A204.1 (cell line): Measurements from ENCODE around the gene NFYB.
"Not testable (repeated sequence)": the region's sequence is repeated elsewhere in the genome, so short reads cannot be mapped to it uniquely, and the experiment has no call there.

ENCODE experiments used
- FAIRE-seq: peaks from 2 replicates; lab custom pipeline; 2012; peaks lifted over from hg19 to GRCh38; lab: Jason Lieb, UNC

Gene NFYB

DNA sequence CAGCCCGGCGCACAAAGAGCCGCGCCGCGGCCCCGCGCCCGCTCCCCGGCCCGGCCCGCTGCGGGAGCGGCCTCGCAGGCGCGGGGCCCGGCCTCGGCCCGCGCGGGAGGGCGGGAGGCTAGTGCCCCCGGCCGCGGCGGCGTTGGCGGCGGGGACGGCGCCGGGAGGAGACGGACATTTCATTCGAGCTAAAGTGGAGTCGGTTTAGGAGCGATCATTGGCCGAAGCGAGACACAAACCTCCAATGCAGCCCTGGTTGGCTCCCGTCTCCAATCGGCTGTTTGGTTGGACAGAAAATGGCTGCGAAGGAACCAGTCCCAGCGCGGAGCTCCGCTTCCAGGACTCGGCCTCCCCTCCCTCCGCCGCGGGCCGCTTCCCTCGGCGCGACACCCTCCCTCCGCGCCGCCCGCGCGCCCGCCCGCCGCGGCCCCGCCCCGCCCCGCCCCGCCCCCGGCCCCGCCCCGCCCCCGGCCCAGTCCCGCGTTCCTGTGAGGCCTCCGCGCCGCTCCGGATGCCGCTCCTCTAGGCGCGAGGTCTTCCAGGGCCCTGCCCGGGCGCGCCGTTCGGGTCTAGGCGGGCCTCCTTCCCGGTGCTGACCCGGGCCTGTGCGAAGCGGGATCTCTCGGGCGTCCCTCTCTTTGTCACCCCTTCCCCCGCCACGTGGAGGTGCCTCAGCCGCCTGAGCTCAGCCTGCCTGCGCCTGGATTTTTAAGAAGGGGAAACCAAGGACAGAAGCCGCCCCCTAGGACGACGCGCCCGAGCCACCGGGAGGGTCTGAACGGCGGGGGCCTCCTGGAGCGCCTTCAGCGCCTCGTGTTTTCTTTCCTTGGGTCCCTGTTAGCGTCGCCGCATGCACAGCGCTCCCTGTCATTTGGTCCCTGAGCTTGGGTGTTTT lies at the start of gene NFYB:
TSS of gene NFYB (minus strand) at position 309 of the 895 bp plus-strand sequence. CDS start 2,757 bp downstream, outside the sequence.
- peak; percentile 9 for FAIRE-seq

DNA sequence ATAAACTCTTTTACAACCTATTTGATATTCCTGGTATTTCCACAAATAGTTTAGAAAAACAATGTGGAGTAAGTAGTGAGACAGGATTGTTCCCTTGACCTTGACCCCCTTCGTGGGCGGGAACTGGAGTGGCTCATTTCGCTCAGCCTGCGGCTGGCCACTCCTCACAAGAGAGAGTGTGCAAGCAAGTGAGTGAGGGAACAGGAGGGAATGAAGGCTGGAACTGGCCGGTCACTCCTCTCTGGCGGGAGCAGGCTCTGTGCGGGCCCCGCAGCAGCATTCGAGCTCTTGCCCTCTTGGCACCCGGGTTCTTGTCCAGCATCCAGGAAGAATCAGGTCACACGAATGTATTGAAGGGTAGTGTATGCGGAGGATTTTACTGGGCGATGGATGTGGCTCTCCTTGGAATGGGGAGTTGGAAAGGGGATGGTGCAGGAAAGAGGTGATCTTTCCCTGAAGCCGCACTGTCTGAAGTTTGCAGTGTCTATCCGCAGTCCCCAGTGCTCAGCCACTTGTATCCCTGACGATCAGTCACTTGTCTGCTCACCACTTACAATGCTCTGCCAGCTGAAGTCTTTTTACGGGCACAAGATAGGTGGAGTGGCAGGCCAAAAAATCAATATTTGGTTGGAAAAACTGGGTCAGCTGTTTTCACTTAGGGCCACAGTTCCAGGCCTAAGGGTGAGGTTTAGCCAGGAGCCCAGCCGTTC lies 49.6 kb upstream of the NFYB start:
- FAIRE-seq: no peak

DNA sequence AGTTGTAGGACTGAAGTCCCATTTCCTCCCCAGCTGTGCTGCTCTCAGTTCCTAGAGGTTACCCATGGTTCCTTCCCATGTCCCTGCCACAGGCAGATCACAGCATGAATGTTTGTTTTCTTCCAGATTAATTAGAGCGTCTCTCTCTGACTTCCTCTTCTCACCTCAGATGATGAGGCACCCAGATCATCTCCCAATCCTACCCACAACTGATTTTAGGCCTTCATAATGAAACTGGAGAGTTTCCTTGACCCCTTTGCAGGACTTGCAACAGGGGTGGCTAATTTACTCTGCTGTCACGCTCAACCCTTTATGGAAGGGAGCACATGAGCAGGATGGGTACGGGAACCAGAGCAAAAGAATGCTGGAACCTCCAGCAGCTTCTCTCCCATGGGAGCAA lies 45.4 kb upstream of the NFYB start:
- FAIRE-seq: no peak

DNA sequence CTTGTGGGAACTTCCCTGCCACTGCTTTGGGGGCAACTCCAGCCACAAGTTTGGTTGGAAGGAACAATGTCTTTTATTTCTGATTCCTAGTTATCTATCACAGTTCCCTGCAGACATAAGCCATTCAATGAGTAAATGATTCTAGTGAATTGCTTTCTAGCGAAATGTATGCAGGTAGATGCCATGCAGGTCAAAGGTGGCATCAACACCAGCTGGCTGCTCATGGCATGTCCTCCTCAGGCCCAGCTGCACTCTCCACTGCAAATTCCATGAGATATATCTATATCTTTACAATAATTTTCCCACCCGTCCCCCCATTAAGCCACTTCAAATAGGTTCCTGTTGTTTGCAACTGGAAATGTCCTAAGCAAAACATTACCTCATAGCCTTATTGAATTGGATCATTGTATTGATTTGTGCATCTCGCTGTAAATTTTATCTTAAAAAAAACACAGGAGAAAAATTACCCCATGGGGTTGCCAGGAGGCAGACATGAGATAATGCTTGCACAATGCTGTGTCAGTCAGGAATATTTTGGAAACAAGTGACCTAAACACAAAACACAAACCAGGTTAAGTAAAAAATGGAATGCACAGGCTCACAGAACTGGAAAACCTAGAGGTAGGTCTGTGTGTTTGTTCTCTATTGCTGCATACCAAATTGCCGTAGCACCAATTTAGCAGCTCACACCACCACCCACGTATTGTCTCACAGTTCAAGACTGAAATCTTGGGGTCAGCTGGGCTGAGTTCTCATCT lies 44.8 kb upstream of the NFYB start:
- no peak for FAIRE-seq

DNA sequence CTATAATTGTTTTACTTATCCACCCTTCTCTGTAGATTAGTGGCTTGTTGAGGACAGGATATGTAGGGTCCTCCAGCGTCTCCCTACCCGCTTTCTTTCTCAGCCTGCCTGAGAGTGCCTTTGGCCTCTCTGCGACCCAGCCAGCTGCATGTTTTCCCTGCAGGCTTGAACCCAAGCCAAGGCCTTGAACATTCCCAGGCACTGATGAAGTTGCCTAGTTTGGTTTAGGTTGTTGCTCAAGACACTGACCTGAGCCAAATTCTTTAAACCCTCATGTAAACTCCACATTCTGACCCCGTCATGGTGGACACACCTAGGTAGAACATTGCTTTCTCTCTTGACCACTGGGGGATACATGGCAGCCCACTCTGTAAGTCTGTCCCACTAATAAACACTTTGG lies 44.1 kb upstream of the NFYB start:
- FAIRE-seq: no peak

DNA sequence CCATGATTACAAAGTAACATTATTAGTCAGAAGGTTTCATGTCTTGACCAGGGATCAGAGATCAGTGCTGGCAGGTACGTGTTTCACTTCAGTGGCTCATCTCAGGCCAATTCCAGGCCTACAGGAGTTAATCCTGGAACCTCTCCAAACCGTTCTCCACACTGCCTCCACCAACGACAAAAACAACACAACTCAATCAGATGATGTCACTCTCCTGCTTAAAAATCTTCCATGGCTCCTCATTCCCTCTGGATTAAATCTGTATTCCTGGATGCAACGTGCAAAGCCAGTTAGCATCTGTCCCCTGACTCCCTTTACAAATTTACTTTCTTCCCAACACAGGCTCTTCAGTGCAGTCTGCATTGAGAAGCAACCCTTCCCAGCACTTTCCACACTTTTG lies 43.3 kb upstream of the NFYB start:
- FAIRE-seq: no peak

DNA sequence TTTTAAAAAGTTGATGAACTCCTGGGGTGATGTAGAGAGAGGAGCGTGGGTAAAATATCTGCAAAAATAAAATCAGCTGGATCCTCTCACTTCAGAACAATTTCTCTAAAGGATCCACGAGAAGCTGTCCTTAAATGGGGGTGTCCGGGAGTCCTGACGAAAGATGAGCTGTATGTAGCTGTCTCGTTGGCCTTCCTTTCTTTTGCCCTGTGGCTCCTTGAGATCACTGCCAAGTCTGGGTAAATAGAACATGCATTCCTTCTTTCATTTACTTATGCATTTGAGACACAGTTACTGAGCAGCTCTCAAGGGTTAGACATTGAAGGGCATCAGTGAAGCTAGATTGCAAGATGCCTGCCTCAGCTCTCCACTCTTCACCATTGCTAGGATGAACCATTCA lies 42.4 kb upstream of the NFYB start:
- no peak for FAIRE-seq

DNA sequence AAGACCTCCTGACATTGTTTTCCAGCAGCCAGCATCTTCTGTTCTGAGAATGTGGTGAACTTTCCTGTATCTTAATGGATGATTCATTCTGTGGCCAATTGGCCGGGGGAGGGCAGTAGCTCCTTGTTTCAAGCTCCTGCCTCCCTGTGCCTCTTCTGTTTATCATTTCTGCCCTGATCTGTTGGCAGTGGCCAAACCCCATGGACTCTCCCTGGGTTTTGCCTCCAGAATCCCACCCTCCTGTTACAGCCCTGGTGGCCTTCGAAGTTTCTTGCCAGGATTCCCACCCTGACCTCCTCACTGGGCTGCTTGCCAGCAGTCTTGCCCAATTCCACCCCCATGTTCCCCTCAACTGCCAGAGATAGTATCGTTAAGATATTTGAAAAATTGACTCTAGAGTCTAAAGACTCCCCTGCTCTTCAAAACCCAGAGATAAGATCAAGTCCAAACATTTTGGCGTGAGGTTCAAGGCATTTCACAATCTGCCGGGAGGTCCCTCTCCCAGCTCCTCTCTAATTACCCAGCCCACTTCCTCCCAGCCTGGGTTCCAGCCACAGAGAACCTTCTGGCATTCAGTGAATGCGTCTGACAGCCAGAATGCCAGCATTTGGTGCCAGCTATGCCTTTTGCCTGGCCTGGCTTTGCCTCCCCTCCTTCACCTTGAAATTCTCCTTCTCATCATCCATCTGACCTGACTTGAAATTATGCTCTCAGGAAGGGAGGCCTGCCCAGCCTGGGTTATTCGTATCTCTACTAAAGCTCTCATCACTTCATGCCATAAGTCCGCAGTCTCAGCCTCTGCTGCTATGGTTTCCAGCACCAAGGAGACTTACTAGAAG lies 39.9 kb upstream of the NFYB start:
- FAIRE-seq: no peak

DNA sequence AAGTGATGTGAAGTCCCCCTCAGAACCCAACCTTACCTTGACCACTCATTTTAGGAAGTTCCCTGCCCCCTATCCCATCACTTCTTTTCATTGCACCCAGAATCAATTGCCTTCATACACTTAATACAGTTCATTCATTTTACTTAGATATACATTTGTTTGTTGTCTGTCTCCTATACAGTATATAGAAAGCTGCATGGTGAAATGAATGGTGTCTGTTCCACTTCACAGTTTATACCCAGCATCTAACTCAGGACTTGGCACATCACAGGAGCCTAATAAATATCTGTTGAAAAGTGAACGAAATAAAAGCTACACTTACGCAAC lies 39.3 kb upstream of the NFYB start:
- FAIRE-seq: no peak

DNA sequence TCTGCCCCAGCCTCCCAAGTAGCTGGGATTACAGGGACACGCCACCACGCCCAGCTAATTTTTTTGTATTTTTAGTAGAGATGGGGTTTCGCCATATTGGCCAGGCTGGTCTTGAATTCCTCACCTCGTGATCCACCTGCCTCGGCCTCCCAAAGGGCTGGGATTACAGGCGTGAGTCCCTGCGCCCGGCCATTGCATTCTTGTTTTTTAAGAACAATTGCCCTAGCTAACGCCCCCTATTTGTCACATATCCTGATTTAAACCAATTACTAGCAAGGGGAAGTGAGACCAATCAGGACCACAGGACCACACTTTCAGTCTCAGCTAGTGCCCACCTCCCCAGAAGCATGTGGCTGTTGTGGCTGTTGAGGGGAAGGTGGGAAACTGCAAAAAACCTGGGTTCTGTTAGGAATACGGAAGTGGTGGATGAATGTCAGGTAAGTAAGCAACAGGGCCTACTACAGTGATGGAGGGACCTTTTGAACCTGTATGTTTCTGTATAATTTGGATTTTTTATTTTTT lies 37.8 kb upstream of the NFYB start:
- no peak for FAIRE-seq

DNA sequence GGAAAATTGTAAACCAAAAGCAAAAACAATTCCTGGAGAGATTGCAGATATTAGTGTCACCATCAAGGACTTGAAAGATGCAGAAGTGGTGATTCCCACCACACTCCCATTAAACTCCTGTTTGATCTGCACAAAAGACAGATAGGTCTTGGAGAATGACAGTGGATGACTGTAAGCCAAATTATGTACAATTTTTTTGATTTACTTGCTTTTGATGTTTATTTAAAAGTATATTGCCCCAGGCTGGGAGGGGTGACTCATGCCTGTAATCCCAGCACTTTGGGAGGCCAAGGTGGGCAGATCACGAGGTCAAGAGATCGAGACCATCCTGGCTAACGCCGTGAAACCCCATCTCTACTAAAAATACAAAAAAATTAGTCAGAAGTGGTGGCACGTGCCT lies 35.8 kb upstream of the NFYB start:
- not testable (repeated sequence) for FAIRE-seq

DNA sequence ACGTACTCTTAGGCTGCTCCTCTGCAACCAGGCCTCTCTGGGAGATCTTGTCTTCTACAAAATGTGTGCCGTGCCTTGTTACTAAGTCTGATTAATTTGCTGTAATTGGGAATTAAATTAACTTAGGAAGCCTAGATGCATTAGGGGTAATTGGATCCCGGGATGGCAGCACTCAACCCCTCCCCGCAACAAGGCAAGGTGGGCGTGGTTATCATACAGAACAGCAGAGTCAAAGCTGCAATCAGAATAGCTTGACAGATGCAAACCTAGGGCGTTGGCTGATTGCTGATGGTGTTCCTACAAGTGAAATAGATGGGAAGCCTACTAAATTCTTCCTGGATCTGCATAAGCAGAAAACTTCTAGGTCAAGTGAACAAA lies 34.5 kb upstream of the NFYB start:
- no peak for FAIRE-seq

DNA sequence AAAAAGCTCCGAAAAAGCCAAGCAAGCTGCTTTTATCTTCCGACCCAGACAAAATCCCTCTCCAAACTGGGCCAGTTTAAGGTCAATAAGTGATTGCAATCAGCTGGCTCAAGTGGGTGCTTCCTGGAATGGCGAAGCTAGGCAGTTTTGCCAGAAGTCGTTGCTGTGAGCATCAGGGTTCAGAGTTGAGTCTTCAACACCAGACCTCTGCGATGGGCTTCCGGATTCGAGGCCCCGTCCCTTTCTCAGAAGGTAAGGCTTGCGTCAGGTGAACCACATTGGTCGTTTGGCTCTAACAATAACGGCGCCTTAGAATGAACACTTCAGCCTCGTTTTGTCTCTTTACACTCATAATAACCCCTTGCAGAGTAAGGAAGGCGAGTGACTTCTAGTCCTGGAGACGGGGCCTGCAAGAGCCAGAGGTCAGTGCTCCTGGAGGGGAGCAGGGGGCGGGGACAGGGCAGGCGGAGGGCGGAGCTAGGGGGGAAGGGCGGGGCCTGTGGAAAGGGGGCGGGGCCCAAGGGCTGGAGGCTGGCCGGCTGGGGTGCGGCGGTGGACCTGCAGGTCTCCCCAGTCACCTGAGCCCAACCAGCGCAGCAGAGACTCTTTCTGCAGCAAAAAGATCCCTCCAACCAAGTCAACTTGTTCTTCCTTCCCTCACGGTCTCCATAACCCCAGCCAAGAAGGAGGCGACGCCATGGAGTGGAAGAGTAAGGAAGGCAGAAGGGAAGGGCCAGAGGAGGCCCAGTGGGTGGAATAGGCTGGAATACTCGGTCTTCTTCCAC lies 34.0 kb upstream of the NFYB start:
- no peak for FAIRE-seq

DNA sequence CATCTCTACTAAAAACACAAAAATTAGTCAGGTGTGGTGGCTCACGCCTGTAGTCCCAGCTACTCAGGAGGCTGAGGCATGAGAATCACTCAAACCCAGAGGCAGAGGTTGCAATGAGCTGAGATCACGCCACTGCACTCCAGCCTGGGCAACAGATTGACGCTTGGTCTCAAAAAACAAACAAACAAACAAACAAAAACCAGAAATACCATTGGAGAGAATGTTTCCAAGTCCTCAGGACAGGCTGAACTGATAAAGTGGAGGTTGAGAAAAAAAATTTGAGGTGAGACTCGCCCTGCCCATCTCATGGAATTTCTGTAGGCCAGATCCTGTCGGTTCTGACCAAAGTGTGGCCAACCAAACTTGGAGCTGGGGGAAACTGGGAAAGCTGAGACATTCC lies 30.6 kb upstream of the NFYB start:
- no peak for FAIRE-seq

DNA sequence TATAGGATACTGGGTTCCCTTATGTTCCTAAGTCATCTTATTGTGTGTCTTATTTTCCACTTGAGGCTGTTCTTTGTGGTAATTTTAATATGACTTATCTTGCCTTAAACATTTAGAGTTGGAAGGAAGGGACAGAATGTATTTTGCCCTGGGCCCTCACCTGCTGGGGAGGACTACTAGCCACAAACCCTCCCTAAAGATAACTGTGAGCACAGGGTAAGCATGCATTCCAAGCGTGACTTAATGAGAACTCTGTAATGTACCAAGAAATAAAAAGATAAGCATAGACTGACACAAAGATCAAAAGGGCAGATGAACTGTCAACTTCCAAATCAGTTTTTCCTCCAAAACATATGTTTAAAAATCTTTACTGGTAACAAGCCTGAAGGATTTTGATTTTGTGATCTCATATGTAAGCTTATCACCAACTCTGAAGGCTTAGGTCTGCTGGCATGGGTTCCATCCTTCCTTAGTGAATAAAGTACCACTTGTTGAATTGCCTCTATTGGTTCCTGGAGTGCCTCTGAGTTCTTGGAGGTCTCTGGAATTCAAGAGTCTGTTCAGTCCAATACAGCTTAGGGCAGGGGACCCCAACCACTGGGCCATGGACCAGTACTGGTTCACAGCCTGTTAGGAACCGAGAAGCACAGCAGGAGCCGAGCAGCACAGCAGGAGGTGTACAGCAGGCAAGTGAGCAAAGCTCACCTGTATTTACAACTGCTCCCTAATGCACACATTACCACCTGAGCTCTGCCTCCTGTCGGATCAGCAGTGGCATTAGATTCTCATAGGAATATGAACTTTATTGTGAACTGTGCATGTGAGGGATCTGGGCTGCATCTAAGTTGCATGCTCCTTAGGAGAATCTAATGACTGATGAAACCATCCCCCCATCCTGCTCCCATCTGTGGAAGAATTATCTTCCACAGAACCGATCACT lies 29.8 kb upstream of the NFYB start:
- no peak for FAIRE-seq

DNA sequence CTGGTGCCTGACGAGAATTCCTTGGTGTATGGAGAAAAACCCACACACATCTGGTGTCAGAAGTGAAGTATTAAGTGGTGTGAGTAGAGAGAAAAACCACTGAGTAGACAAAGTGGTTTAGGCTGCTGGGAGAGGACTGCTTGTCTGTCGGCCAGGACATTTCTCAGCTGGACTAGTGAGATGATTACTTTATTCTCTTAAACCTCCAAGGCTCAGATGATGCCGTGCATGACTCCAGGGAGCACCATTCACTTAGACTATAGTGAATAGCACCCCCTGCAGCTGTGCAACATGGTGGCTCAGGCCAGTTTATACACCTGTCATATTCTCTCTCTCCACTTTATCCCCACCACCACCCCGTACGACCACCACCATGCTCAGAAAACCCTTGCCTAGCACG lies 28.5 kb upstream of the NFYB start:
- FAIRE-seq: no peak

DNA sequence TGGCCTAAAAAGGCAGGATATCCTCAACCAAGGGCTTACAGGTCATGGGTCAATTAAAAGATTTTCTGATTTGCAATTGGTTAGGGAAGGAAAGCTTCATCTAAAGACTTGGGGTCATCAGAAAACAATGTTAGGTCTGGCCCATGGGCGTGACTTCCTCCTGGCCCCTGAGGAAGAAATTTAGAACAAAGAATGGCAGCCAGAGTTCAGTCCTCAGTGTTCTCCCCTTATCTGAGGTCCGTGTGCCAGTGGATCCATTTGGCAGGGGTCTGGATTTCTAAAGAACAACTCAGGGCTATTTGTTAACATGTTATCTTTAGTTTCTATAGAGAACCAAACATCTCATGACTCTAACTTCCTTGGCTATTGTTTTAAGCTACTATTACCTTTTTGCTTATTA lies 27.8 kb upstream of the NFYB start:
- no peak for FAIRE-seq

DNA sequence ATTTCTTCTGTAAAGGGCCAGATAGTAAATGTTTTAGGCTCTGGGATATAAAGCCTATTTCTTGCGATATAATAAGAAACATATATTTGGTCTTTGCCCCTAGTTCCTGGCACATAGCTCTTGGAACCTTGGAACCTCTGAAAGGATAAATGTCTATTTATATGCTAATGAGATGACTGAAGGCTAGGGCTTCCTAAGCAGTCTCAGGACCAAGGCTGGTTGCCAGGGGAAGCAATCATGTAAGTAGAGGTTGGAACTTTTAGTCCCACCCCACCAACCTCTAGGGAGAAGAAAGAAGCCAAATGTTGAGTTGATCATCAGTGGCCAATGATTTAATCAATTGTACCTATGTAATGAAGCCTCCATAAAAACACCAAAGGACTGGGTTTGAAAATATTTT lies 26.6 kb upstream of the NFYB start:
- no peak for FAIRE-seq

DNA sequence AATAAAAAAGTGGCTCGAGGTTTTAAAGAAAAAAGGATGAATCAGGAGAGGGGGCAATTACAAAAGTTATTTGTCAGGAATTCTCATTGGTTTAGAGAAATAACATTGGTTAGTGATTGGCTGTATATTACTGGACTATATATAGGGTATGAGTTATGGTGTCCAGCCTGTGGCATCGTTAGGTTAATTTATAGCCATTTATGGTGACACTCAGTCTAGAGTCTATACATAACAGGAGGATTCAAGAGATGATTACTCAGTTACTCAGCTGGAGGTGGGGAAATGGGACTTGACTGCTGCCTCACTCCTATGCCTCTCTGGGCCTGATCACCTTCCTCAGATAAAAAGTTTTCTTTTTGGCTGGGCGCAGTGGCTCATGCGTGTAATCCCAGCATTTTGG lies 25.6 kb upstream of the NFYB start:
- no peak for FAIRE-seq

DNA sequence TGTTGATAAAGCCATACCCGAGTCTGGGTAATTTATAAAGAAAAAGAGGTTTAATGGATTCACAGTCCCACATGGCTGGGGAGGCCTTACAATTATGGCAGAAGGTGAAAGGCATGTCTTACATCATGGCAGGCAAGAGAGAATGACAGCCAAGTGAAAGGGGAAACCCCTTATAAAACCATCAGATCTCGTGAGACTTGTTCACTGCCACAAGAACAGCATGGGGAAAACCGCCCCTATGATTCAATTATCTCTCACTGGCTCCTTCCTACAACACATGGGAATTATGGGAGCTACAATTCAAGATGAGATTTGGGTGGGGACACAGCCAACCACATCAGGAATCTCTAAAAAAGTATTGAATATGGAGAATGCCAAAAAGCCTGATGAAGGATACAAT lies 25.0 kb upstream of the NFYB start:
- not testable (repeated sequence) for FAIRE-seq
